Gastroesophageal sphincter (tissue), 3 donors: ENCODE data around the gene TPM4.

Source experiments
- POLR2AphosphoS5 ChIP-seq: sonication (generic); formaldehyde crosslinking; IDR thresholded peaks from one replicate; pipeline ENCODE4 v1.6.1; 2017; ENCODE audit warnings: antibody characterized with exemption
- TF ChIP-seq, protein P1 (sequence below), 4 experiments: fragments of 200-600 bp in 2 of 4; fragments of 450-650 bp in 2 of 4; sonication (generic) in 1 of 4; IDR thresholded peaks; one replicate each; pipeline ENCODE4 v1.5.1; 2017 to 2019; ENCODE audit warnings: antibody characterized with exemption in 4 of 4, mild to moderate bottlenecking in 2 of 4, moderate library complexity in 2 of 4

DNA sequence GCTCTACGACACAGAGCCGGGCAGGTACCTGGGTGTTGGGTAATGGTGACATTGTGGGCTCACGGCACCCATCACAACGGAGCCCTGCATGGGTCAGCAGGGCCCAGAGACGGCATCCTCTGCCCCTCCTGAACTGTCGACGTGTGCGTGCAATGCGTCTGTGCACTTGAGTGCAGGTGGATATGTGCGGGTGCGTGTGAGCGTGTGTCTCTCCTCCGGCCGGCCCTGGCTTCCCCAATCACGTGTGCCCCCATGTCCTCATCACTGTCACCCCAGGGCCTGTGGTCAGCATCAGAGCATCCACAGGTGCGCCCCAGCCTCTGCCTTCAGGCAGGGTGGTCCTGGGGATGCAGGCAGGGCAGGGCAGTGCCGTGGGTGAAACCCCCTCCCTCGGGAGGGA lies 37.2 kb upstream of the TPM4 start:
- TF ChIP-seq, protein P1, sequence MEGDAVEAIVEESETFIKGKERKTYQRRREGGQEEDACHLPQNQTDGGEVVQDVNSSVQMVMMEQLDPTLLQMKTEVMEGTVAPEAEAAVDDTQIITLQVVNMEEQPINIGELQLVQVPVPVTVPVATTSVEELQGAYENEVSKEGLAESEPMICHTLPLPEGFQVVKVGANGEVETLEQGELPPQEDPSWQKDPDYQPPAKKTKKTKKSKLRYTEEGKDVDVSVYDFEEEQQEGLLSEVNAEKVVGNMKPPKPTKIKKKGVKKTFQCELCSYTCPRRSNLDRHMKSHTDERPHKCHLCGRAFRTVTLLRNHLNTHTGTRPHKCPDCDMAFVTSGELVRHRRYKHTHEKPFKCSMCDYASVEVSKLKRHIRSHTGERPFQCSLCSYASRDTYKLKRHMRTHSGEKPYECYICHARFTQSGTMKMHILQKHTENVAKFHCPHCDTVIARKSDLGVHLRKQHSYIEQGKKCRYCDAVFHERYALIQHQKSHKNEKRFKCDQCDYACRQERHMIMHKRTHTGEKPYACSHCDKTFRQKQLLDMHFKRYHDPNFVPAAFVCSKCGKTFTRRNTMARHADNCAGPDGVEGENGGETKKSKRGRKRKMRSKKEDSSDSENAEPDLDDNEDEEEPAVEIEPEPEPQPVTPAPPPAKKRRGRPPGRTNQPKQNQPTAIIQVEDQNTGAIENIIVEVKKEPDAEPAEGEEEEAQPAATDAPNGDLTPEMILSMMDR (IDR thresholded peaks at IDR 0.05): no peak
- no peak for TF ChIP-seq POLR2AphosphoS5
